Measurements from ENCODE around the gene FLAD1. TPM values are rescaled to one million over a fixed set of nuclear protein-coding genes. Genes with fewer than 3 reads are reported as not detected.
A peak's percentile ranks its signal among the peaks of the same experiment; 100 is the strongest.

FLAD1 gene
- total RNA-seq, result 10 to 100 TPM; 12.8 to 23.5 (median 20.7) TPM

- H3K36me3 ChIP-seq, result peaks cover 0 to 35% of the 10 kb centered on the region in 2 donors
- peak within 1 kb of the TSS; percentile 73 to 99 for H3K4me3 ChIP-seq
- H3K4me1 ChIP-seq, result peaks cover 0 to 34% (median 11%) of the 10 kb centered on the region in 3 donors
- WGBS, 2 donors (ENCODE audit: low coverage in 1 of 2), result 0% methylated on average over 12 to 24 of the region's 26 CpGs
- peak; percentile 100 for ATAC-seq
- no peaks in the 10 kb centered on the region for H3K27me3 ChIP-seq
- peak within 1 kb of the TSS; percentile 79 to 82 (median 80) for H3K27ac ChIP-seq
- H3K9me3 ChIP-seq, result no peaks in the 10 kb centered on the region
- no peak for TF ChIP-seq POLR2A (IDR thresholded peaks at IDR 0.05)
- TF ChIP-seq POLR2AphosphoS5 (IDR thresholded peaks at IDR 0.05), result peak; percentile 78
These were observed at the start of gene FLAD1 for GRCh38 chr1:154982897-154983648. TSS of gene FLAD1 (plus strand) at chr1:154983344. CDS start at chr1:154983695, 351 bp downstream.

- H3K4me3 ChIP-seq, result no peak overlapping the region
- no peaks in the 10 kb centered on the region for H3K27me3 ChIP-seq
- no peak for ATAC-seq
- H3K36me3 ChIP-seq, result peaks cover 0 to 31% of the 10 kb centered on the region in 2 donors
- H3K9me3 ChIP-seq, result no peaks in the 10 kb centered on the region
- no peak overlapping the region for H3K27ac ChIP-seq
- 83 to 93% methylated on average over 1 to 3 of the region's 5 CpGs for WGBS, 2 donors (ENCODE audit: low coverage in 1 of 2)
- H3K4me1 ChIP-seq, result peaks cover 3 to 27% (median 15%) of the 10 kb centered on the region in 3 donors
- TF ChIP-seq POLR2A (IDR thresholded peaks at IDR 0.05), result no peak
- TF ChIP-seq EP300 (IDR thresholded peaks at IDR 0.05), result no peak
- TF ChIP-seq POLR2AphosphoS5 (IDR thresholded peaks at IDR 0.05), result no peak
- no peak for TF ChIP-seq CTCF (IDR thresholded peaks at IDR 0.05)
These were observed 48.7 kb upstream of the FLAD1 start for GRCh38 chr1:154934358-154934948.

- H3K4me3 ChIP-seq, result peak overlapping the region; percentile 66 to 72
- H3K27me3 ChIP-seq, result no peaks in the 10 kb centered on the region
- TF ChIP-seq EP300 (IDR thresholded peaks at IDR 0.05) (no peak), CTCF (IDR thresholded peaks at IDR 0.05) (no peak), POLR2A (IDR thresholded peaks at IDR 0.05) (no peak), POLR2AphosphoS5 (IDR thresholded peaks at IDR 0.05) (no peak)
- 38 to 42% methylated on average over 10 to 23 of the region's 27 CpGs for whole genome bisulfite sequencing, 2 donors (ENCODE audit: low coverage in 1 of 2)
- H3K4me1 ChIP-seq, result peaks cover 3 to 38% (median 15%) of the 10 kb centered on the region in 3 donors
- H3K27ac ChIP-seq, result peak overlapping the region; percentile 91 to 99 (median 97)
- ATAC-seq, result no peak
- H3K9me3 ChIP-seq, result no peaks in the 10 kb centered on the region
- peaks cover 0 to 16% of the 10 kb centered on the region in 2 donors for H3K36me3 ChIP-seq
These were observed 47.2 kb upstream of the FLAD1 start for GRCh38 chr1:154935749-154936554.

GRCh38 chr1:154936555-154937084 lies 46.5 kb upstream of the FLAD1 start, which contains the start of gene PMVK:
TSS of gene PMVK (minus strand) at chr1:154936719. CDS start at chr1:154936685, 34 bp downstream.
- TF ChIP-seq POLR2A (IDR thresholded peaks at IDR 0.05) (peak; percentile 55 to 62), POLR2AphosphoS5 (IDR thresholded peaks at IDR 0.05) (peak; percentile 72), CTCF (IDR thresholded peaks at IDR 0.05) (peak in 3 of 4 experiments; percentile 41 to 66 (median 42)), EP300 (IDR thresholded peaks at IDR 0.05) (no peak)
- peak; percentile 95 for ATAC-seq
- H3K27me3 ChIP-seq, result no peaks in the 10 kb centered on the region
- H3K36me3 ChIP-seq, result peaks cover 0 to 9% of the 10 kb centered on the region in 2 donors
- H3K4me1 ChIP-seq, result peaks cover 3 to 44% (median 15%) of the 10 kb centered on the region in 3 donors
- H3K4me3 ChIP-seq, result peak within 1 kb of the TSS; percentile 66 to 72
- WGBS, 2 donors (ENCODE audit: low coverage in 1 of 2), result no CpG with 5 or more reads among the region's 45 CpGs
- no peaks in the 10 kb centered on the region for H3K9me3 ChIP-seq
- H3K27ac ChIP-seq, result peak within 1 kb of the TSS; percentile 91 to 99 (median 97)

Data from gastroesophageal sphincter (tissue), 4 donors.